Prostate gland (tissue), 2 donors: Measurements from ENCODE around the gene KCNE5.
"Not testable (repeated sequence)": the region's sequence is repeated elsewhere in the genome, so short reads cannot be mapped to it uniquely, and the experiment has no call there.

ENCODE experiments used
- POLR2A ChIP-seq: fragments of 450-650 bp; IDR thresholded peaks from one replicate; pipeline ENCODE4 v1.6.1; 2016; ENCODE audit warnings: antibody characterized with exemption, mild to moderate bottlenecking
- POLR2AphosphoS5 ChIP-seq: sonication (generic); formaldehyde crosslinking; IDR thresholded peaks from one replicate; pipeline ENCODE4 v1.6.1; 2017; ENCODE audit warnings: antibody characterized with exemption
- TF ChIP-seq, protein P1 (sequence below), 4 experiments: fragments of 200-600 bp in 2 of 4; fragments of 450-650 bp in 2 of 4; sonication (generic) in 2 of 4; IDR thresholded peaks; 1 replicate in 3 of 4; 2 replicates in 1 of 4; pipeline ENCODE4 v1.5.1; 2016 to 2019; ENCODE audit warnings: antibody characterized with exemption in 4 of 4, mild to moderate bottlenecking in 2 of 4, moderate library complexity in 2 of 4

DNA sequence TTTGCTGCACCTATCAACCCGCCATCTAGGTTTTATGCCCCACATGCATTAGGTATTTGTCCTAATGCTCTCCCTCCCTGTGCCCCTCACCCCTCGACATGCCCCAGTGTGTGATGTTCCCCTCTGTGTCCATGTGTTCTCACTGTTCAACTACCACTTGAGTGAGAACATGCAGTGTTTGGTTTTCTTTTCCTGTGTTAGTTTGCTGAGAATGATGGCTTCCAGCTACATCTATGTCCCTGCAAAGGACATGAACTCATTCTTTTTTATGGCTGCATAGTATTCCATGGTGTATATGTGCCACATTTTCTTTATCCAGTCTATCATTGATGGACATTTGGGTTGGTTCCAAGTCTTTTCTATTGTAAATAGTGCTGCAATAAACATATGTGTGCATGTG, 12.5 kb upstream of the KCNE5 start:
- TF ChIP-seq, protein P1, sequence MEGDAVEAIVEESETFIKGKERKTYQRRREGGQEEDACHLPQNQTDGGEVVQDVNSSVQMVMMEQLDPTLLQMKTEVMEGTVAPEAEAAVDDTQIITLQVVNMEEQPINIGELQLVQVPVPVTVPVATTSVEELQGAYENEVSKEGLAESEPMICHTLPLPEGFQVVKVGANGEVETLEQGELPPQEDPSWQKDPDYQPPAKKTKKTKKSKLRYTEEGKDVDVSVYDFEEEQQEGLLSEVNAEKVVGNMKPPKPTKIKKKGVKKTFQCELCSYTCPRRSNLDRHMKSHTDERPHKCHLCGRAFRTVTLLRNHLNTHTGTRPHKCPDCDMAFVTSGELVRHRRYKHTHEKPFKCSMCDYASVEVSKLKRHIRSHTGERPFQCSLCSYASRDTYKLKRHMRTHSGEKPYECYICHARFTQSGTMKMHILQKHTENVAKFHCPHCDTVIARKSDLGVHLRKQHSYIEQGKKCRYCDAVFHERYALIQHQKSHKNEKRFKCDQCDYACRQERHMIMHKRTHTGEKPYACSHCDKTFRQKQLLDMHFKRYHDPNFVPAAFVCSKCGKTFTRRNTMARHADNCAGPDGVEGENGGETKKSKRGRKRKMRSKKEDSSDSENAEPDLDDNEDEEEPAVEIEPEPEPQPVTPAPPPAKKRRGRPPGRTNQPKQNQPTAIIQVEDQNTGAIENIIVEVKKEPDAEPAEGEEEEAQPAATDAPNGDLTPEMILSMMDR (IDR thresholded peaks at IDR 0.05) = not testable (repeated sequence)
- TF ChIP-seq POLR2AphosphoS5, POLR2A: not testable (repeated sequence)
